T-helper 17 cell (primary cell): ENCODE measurements around the gene WDR6. TPM values are rescaled to one million over a fixed set of nuclear protein-coding genes. Genes with fewer than 3 reads are reported as not detected.

Source experiments
- ATAC-seq: fragments of 150-1000 bp; cut with Tn5 transposase; 2 replicates; pipeline ENCODE4 v1.10.0; 2021; ENCODE audit warnings: mild to moderate bottlenecking, moderate library complexity
- DNase-seq, 3 donors: peaks; one replicate each; pipeline versions ENCODE4 v3.0.0 to v3.0.0-alpha.2; 2020 to 2021
- H3K9me3 ChIP-seq: one replicate; pipeline ENCODE4 v1.7.0; 2013; ENCODE audit warnings: low read length, mild to moderate bottlenecking; ENCODE audit not compliant: control insufficient read depth, poor library complexity, severe bottlenecking
- H3K27ac Mint-ChIP-seq: one replicate; pipeline ENCODE4 v1.8.0; 2022; ENCODE audit warnings: mild to moderate bottlenecking, moderate library complexity, mixed read lengths
- H3K27me3 Mint-ChIP-seq: one replicate; pipeline ENCODE4 v1.8.0; 2022; ENCODE audit warnings: mixed read lengths
- H3K36me3 Mint-ChIP-seq: one replicate; pipeline ENCODE4 v1.8.0; 2022; ENCODE audit warnings: low read depth, mixed read lengths
- H3K4me1 Mint-ChIP-seq: one replicate; pipeline ENCODE4 v1.8.0; 2022; ENCODE audit warnings: mild to moderate bottlenecking, mixed read lengths
- H3K4me3 Mint-ChIP-seq: one replicate; pipeline ENCODE4 v1.8.0; 2022; ENCODE audit warnings: mild to moderate bottlenecking, moderate library complexity, mixed read lengths
- total RNA-seq, 4 donors: library from RNA in 2 of 4; stranded (reverse) in 2 of 4; gene quantifications; one replicate each; pipeline ENCODE4 v1.2.3 and lab custom pipeline; 2022 to 2026

The WDR6 gene
- total RNA-seq, 2 donors from 2014 or later = 181 to 202 TPM

- Mint-ChIP-seq H3K4me1 (peaks cover 22% of the 10 kb centered on the region), H3K27me3 (no peaks in the 10 kb centered on the region), H3K36me3 (peaks cover 2% of the 10 kb centered on the region), H3K27ac (no peak overlapping the region), H3K4me3 (no peak overlapping the region)
- DNase-seq (no peak), ATAC-seq (no peak)
- H3K9me3 ChIP-seq = no peaks in the 10 kb centered on the region
Observed at GRCh38 chr3:49013113-49013737, 6.0 kb downstream of the WDR6 start.

DNA sequence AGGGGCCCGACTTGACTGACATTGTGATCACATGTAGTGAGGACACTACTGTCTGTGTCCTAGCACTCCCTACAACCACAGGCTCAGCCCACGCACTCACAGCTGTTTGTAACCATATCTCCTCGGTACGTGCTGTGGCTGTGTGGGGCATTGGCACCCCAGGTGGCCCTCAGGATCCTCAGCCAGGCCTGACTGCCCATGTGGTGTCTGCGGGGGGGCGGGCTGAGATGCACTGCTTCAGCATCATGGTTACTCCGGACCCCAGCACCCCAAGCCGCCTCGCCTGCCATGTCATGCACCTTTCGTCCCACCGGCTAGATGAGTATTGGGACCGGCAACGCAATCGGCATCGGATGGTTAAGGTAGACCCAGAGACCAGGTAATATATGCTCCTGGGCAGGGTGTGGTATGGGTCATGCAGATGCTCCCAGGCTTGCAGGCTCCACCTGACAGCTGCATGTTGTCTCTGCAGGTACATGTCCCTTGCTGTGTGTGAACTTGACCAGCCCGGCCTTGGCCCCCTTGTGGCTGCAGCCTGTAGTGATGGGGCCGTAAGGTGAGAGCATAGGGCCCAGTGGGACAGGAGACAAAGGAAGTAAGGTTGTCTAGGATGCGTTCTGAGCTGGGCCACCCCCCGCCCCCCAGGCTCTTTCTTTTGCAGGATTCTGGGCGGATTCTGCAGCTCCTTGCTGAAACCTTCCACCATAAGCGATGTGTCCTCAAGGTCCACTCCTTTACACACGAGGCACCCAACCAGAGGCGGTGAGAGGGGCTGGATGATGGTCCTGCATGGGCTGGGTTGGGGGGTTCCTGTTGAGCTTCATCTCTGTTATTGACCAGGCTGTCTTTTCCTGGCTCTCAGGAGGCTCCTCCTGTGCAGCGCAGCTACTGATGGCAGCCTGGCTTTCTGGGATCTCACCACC is 6.8 kb downstream of the WDR6 start:
- Mint-ChIP-seq H3K4me3 (no peak overlapping the region), H3K27me3 (no peaks in the 10 kb centered on the region), H3K4me1 (peaks cover 21% of the 10 kb centered on the region), H3K27ac (no peak overlapping the region), H3K36me3 (peaks cover 2% of the 10 kb centered on the region)
- DNase-seq = peak in 1 of 3 donors; percentile 47
- ATAC-seq = peak; percentile 47
- H3K9me3 ChIP-seq = no peaks in the 10 kb centered on the region

- H3K9me3 ChIP-seq = no peaks in the 10 kb centered on the region
- no peak overlapping the region for H3K4me3 Mint-ChIP-seq
- no peaks in the 10 kb centered on the region for H3K27me3 Mint-ChIP-seq
- no peak overlapping the region for H3K27ac Mint-ChIP-seq
- DNase-seq = no peak
- H3K36me3 Mint-ChIP-seq = peaks cover 2% of the 10 kb centered on the region
- H3K4me1 Mint-ChIP-seq = peaks cover 16% of the 10 kb centered on the region
- ATAC-seq = no peak
Observed at GRCh38 chr3:49015072-49015471, 7.9 kb downstream of the WDR6 start.

- Mint-ChIP-seq H3K27ac (no peak overlapping the region), H3K4me3 (peak overlapping the region; percentile 33), H3K36me3 (peaks cover 2% of the 10 kb centered on the region), H3K4me1 (peaks cover 21% of the 10 kb centered on the region), H3K27me3 (no peaks in the 10 kb centered on the region)
- ATAC-seq (no peak), DNase-seq (no peak)
- H3K9me3 ChIP-seq = no peaks in the 10 kb centered on the region
Observed at GRCh38 chr3:49015765-49016164, 8.6 kb downstream of the WDR6 start.

GRCh38 chr3:49016414-49017228 is 9.4 kb downstream of the WDR6 start:
- DNase-seq (no peak), ATAC-seq (no peak)
- Mint-ChIP-seq H3K4me1 (peaks cover 24% of the 10 kb centered on the region), H3K4me3 (peak overlapping the region; percentile 33), H3K27ac (peak overlapping the region; percentile 93), H3K36me3 (peaks cover 4% of the 10 kb centered on the region), H3K27me3 (no peaks in the 10 kb centered on the region)
- no peaks in the 10 kb centered on the region for H3K9me3 ChIP-seq

DNA sequence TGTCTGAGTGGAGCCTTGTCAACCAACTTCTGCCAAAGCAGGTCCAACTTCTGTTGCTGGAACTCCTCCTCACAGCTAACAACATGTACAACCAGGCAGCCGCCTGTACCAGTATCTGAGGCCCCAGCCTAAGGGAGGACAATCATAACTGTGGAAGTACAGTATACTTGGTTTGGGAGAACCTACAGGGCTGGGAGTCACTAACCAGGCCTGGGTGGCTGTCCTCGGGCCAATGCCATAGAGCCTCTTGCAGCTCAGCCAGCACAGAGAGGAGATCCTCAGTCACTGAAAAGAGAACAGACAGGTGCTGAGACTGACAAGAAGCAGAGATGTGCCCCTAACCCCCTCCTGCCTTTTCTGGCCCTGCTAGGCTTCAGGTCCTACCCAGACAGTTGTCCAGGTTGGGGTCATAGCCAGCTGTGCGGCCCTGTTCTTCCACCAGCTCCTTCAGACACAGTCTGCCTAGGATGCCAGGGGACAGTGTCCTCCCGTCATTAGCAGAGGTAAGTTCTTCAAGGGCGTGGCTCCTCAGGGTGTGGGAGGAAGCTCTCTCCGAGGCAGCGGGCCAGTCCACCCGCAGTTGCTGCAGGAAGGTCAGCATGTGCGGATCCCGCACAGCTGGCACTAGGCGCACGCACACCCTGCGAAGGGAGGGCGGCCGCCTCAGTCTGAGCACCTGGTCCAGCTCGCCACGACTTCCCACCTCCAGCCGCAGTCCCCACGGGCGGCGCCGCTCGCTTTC is 10.2 kb downstream of the WDR6 start:
- Mint-ChIP-seq H3K27ac (peak overlapping the region; percentile 93), H3K27me3 (no peaks in the 10 kb centered on the region), H3K4me1 (peaks cover 21% of the 10 kb centered on the region), H3K4me3 (peak overlapping the region; percentile 90), H3K36me3 (peaks cover 4% of the 10 kb centered on the region)
- ATAC-seq = no peak
- no peaks in the 10 kb centered on the region for H3K9me3 ChIP-seq
- no peak for DNase-seq

- ATAC-seq = peak; percentile 22
Observed at GRCh38 chr3:49017971-49018706, 10.9 kb downstream of the WDR6 start, which contains the start of gene DALRD3. Gene DALRD3, minus strand, starts transcription at chr3:49018580. Its CDS starts 16 bp downstream, at chr3:49018564.

GRCh38 chr3:49018707-49019006 is 11.5 kb downstream of the WDR6 start:
- H3K4me1 Mint-ChIP-seq = peaks cover 28% of the 10 kb centered on the region
- DNase-seq = no peak

More at GRCh38 chr3:49017971-49018706, 10.9 kb downstream of the WDR6 start, which contains the start of gene DALRD3:
- H3K4me1 Mint-ChIP-seq = peaks cover 27% of the 10 kb centered on the region
- H3K27me3 Mint-ChIP-seq = no peaks in the 10 kb centered on the region
- H3K9me3 ChIP-seq = no peaks in the 10 kb centered on the region
- peak within 1 kb of the TSS; percentile 96 for H3K4me3 Mint-ChIP-seq
- DNase-seq = peak; percentile 45 to 53 (median 48)
- peak within 1 kb of the TSS; percentile 93 for H3K27ac Mint-ChIP-seq
- H3K36me3 Mint-ChIP-seq = peaks cover 4% of the 10 kb centered on the region

GRCh38 chr3:49019941-49020329 is 12.7 kb downstream of the WDR6 start:
- Mint-ChIP-seq H3K36me3 (peaks cover 2% of the 10 kb centered on the region), H3K27me3 (no peaks in the 10 kb centered on the region), H3K4me1 (peaks cover 26% of the 10 kb centered on the region), H3K27ac (peak overlapping the region; percentile 93), H3K4me3 (peak overlapping the region; percentile 96)
- no peak for ATAC-seq
- no peaks in the 10 kb centered on the region for H3K9me3 ChIP-seq
- no peak for DNase-seq

More at GRCh38 chr3:49018707-49019006, 11.5 kb downstream of the WDR6 start:
- Mint-ChIP-seq H3K4me3 (peak overlapping the region; percentile 90), H3K27ac (peak overlapping the region; percentile 93), H3K36me3 (peaks cover 4% of the 10 kb centered on the region), H3K27me3 (no peaks in the 10 kb centered on the region)
- no peaks in the 10 kb centered on the region for H3K9me3 ChIP-seq
- ATAC-seq = no peak

GRCh38 chr3:49020330-49021212 is 13.4 kb downstream of the WDR6 start:
- no peaks in the 10 kb centered on the region for H3K27me3 Mint-ChIP-seq
- ATAC-seq (no peak), DNase-seq (no peak)
- H3K36me3 Mint-ChIP-seq = peaks cover 2% of the 10 kb centered on the region
- peak overlapping the region; percentile 96 for H3K4me3 Mint-ChIP-seq
- H3K9me3 ChIP-seq = no peaks in the 10 kb centered on the region
- peaks cover 28% of the 10 kb centered on the region for H3K4me1 Mint-ChIP-seq
- H3K27ac Mint-ChIP-seq = peak overlapping the region; percentile 93

GRCh38 chr3:49021213-49021812 is 14.1 kb downstream of the WDR6 start:
- Mint-ChIP-seq H3K4me1 (peaks cover 31% of the 10 kb centered on the region), H3K27me3 (no peaks in the 10 kb centered on the region), H3K27ac (peak overlapping the region; percentile 93), H3K36me3 (peaks cover 2% of the 10 kb centered on the region), H3K4me3 (peak overlapping the region; percentile 96)
- DNase-seq = peak; percentile 98 to 99 (median 98)
- peak; percentile 82 for ATAC-seq
- H3K9me3 ChIP-seq = no peaks in the 10 kb centered on the region
